GM21423 (cell line): Measurements from ENCODE around the gene DAPP1.

Experiments used
- ATAC-seq: cut with Tn5 transposase; IDR thresholded peaks from one replicate; pipeline ENCODE4 v1.9.1; 2021; ENCODE audit warnings: mild to moderate bottlenecking, moderate library complexity; ENCODE audit not compliant: unreplicated experiment

The DAPP1 gene

DNA sequence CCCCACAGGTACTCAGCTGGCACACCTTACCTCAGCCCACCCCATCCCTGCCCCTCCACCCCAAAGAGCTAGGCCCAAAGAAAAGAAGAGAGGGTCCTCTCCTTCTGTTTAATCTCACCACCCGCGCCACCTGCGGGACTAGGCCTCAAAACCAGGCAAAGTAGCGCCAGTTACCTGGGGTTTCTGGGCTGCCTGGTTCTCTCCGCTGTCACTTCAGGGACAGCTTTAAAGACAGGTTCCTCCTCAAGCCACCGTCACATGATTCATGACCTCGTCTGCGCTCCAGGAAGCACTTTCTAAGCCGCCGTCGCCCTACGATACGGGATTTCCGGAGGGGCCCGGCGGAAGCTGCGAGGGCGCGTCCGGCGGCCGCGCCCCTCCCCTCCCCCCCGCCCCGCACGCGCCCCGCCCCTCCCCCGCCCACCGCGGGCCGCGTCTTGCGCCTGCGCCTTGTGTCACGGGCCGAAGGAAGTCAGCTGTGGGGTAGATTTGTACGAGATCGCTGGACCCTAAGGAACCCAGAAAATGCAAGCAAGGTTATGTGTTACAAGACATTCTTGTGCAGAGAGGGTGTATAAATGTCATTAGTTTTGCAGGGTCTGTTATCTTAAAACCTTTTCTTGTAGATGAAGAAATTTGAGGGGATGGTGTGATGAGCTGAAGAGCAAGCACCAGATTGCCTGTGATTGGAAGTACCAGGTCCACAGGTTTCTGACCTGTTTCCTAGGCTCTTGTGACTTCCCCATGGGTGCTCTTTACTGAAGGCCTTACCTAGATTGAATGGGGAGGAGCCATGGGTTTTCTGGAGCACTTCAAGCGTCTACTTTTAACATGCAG, 77.8 kb downstream of the DAPP1 start, which contains the start of gene LAMTOR3:
LAMTOR3 (minus strand) TSS at position 267 of the 837 bp plus-strand sequence. CDS start 464 bp downstream, outside the sequence.
- peak; percentile 100 for ATAC-seq

DNA sequence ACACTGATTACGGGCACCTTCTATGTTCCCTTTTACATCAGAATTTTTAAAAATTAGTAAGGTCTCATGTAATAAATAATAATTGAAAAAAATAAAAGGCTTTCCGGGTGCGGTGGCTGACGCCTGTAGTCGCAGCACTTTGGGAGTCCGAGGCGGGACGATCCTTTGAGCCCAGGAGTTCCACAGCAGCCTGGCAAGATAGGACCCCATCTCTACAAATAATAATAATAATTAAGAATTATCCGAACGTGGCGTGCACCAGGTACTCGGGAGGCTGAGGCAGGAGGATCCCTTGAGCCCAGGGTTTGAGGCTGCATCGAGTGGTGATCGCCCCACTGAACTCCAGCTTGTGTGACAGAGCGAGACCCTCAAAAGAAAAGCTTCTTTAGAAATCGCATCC, 78.4 kb downstream of the DAPP1 start:
- no peak for ATAC-seq

DNA sequence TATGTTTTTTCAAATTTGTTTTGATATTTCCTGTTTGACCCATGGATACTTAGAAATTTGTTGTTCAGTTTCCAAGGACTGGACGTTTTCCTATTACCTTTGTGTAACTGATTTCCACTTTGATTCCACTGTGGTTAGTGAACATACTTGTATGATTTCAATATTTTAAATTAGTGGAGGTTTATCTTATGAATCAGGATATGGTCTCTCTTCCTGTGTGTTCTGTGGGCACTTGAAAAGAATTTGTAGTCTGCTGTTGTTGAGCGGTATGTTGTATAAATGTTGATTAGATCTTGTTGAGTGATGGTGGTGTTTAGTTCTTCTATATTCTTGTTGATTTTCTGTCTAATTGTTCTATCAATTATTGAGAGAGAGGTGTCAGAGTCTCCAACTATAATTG, 98.8 kb downstream of the DAPP1 start:
- no peak for ATAC-seq

DNA sequence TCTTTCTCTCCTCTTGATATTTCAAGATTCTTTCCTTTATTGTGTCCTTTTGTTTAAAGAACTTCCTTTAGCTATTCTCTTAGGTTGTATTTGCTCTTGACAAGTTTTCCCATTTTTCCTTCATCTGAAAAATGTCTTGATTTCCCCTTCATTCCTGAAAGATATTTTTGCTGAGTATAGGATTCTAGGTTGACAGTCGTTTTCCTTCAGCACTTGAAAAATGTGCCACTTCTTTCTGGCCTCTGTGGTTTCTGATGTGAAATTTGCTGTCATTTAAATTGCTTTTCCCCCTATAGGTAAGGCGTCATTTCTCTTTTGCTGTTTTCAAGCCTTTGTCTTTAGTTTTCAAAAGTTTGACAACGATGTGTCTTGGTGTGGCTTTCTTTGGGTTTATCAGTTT, 100.9 kb downstream of the DAPP1 start:
- ATAC-seq = no peak

DNA sequence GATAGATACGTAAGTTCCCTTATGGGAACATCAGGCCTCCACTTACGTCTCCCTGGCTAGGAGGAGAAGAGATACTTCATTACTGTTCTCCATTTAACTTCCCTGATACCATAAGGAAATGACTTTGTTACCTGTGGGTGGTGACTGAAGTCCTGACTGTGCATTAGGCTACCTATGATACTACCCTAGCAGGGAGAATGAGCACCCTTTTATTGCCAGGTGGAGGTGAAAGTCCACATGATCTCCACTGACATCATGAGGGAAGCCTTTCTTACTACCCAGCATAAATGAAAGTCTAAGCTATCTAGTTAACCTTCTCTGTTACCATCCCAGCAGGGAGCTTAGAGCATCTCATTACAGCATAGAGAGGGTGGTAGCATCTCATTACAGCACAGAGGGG, 102.0 kb downstream of the DAPP1 start:
- no peak for ATAC-seq
